ENCODE results near the gene MALRD1.

MALRD1 gene

DNA sequence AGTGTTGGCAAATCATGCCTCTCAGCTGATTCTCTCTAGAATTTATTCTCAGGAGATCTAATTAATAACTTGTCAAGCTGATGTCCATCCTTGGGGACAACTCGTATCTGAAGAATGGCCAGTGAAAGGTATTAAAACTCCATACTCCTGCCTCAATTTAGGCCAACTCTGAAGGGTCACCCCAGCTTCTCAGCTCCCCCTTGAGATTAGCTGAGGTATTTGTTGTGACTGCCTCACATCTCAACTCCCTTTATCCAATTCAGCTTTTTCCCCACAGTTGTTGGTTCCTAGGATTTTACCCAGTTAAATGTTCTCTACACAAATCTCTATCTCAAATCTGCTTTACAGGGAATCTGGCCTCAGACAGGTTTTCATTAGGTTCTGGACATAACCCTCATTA is 182.4 kb downstream of the MALRD1 start:
- DNase-seq, result no peak

DNA sequence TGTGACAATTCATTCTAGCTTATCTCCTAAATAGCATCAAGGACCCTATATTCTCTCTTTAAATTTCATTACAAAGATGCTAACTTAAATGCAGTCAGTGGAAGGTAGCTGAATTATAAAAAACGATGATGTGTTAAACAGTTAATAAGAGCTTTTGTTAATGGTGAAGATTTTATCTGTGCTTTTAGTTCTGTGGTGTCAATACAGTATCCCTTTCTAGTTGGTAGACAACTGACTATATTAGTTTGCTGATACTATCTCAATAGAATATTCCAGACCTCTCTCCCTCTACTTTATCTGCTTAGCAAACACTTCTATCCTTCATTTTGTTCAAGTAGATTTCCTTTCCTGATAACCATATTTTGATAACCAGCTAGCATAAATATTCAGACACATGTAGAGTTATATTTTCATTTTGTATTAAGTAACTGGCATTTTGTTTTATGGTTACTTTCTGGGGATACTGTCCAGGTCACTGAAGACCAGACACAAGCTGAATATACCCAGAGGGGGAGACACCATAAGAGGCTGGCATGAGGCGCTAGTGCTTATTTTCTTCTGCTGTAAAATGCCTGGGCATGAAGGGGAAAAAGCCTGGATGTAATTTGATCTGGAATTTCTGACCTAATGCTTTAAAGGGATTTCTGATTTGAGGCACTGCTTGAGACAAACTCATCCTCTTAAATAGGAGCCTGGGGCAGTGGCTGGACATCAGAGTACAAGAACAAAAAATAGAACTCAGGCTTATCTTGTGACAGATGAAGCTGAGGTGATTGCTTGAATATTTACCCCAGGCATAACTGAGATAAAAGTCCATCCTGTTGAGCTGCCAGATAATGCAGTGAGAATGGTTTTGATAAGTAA is 197.5 kb downstream of the MALRD1 start:
- no peak for DNase-seq

DNA sequence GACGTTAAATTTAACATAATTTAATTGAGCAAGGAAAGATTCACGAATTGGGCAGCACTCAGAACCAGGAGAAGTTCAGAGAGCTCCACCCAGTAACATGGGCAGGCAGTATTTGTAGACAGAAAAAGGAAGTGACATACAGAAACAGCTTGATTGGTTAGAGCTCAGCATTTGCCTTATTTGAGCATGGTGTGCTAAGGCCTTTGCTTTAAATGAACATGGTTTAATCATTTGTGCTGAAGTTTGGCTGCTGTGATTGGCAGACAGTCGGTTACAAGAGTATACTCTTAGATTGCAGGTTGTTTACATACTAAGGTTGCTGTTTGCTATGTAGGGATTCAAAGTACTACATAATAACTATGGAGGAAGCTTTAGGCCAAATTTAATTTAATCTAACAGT is 199.2 kb downstream of the MALRD1 start:
- DNase-seq, result no peak

DNA sequence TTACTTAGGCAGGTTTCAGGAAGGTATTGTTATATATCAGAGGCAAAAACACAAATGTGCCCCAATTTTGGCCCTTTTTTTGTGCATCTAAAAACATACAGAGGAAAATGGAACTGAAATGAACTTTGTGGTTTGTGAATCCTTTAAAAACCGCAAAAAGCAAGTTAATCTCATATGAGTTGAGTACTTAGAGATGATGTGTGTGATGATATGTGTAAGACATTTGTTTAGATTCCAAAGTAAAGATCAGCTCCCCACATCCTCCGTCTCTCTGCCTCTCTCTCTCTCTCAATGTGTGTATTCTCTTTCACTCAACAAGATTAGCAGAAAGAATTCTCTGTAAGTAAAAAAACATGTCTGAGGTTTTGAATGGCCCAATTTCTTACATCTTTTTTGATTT is 201.9 kb downstream of the MALRD1 start:
- DNase-seq, result no peak

DNA sequence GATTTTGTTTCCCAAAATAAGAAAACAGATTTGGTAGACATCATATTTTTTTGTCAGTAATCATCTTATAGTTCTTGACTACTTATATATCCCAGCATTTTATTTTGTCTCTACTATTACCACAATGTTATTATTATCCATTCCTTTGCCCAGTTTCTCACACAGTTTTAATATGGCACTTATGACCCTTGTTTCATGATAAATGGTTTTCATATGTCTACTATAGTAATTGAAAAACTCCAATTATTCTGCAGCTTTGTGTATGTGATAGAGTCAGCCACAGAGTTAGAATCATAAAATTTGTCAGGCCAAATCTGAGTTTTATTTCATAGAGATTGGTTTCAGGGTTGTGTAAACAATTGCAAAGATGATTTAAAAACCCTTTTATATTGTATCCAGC is 203.9 kb downstream of the MALRD1 start:
- DNase-seq, result no peak

DNA sequence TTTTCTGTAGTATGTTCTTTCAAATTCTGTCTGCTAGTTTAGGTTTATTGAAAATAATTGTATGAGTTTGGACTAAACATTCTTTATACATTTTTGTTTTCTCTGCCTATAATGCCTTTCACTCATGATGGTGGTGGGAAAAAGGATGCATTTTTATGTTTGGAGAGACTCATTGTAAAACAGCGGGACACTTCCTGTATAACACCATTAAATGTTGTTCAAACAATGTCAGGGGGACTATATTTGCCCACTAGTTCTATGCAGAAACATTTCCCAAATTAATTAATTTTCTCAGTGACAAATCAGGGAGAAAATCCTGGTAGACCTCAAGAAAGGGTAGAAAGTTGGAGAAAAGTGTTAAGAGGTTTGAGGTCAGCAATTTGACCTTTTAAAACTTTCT is 207.7 kb downstream of the MALRD1 start:
- DNase-seq, result no peak

DNA sequence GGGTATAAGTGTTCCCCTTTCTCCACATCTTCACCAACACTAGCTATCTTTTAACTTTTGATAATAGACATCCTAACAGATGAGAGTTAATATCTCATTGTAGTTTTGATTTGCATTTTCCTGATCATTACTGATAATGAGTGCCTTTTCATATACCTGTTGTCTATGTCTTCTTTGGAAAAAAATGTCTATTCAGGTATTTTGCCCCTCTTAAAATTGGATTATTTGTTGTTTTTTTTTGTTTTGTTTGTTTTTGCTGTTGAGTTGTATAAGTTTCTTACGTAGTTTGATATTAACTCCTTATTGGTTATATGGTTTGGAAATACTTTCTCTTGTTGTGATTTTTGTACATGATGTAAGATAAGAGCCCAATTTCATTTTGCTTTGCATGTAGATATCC is 214.7 kb downstream of the MALRD1 start:
- no peak for DNase-seq

DNA sequence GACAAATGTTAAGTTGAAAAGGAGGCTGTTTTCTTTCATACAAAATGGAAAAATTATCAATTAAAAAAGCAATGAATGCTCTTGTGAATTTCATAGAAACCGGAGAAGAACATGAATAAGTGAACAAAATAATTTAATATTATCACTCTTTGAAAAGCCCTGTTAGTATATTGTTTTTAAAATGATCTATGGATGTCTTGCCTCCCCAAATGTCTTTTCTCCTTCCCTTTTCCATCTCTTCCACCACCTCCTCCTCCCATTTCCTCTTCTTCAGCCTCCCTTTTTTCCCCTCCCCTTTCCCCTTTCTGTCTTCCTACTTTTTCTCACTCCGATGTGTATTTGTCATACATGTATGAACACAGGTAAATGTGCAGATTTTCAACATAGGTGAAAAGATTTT is 234.7 kb downstream of the MALRD1 start:
- DNase-seq, result no peak

DNA sequence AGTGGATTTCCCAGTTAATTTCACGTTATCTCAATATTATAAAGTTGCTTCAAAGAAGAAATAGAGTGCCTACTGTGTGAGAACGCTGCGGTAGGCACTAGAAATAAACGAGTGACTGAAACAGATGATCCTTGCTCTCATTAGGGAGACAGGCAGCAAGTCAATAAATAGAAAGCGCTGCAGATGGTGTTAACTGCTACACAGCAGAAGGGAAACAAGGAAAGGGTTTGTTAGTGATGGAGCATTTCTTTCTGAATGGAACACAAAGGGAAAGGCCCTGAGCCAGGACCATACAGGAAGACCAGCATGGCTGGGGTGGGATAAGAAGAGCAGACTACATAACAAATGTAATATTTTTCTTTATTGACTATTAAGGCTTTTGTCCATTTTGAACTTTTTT is 235.2 kb downstream of the MALRD1 start:
- DNase-seq, result no peak

DNA sequence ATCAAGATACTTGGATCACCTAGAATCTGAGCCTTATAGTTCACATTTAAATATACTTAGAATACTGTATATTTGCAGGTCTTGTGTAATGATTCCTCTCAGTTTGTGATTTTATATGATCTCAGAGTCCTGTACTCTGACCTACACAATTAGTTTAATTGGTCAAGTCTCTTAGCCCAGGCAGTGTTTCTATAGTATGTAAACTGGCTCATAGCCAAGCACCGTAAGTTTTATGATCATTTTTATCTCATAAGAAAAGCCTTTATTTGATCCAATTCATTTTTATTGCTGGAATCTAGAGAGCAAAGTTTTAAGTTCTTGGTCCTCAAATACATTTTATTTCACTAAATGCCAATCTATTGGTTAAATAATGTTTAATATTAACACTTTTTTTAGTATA is 242.2 kb downstream of the MALRD1 start:
- DNase-seq, result no peak

DNA sequence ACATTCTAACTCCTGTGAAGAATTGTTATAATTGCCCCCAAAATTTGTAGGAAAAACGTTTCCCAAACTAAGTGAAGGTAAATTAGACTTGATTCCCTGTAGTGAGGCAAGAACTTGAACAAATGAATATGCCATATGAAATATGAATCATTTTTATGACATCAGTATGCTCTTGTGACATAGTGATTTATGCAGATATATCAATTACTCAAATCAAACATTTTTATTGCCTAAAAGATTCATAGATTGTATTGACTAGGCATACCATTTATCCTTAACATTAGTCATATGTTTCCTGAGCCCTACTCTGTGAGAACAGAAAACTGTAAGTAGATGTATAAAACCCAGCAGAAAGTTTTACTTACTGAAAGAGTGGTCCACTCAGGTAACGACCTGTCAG is 245.6 kb downstream of the MALRD1 start:
- no peak for DNase-seq

DNA sequence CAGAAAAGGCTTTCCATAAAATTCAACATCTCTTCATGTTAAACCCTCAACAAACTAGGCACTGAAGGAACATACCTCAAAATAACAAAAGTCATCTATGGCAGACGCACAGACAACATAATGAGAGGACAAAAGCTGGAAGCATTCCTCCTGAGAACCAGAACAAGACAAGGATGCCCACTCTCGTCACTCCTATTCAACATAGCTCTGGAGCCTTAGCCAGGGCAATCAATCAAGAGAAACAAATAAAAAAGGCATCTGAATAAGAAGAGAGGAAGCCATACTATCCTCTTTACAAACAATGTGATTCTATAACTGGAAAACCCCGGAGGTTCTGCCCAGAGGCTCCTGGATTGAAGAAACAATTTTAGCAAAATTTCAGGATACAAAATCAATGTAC is 251.0 kb downstream of the MALRD1 start:
- DNase-seq, result no peak

DNA sequence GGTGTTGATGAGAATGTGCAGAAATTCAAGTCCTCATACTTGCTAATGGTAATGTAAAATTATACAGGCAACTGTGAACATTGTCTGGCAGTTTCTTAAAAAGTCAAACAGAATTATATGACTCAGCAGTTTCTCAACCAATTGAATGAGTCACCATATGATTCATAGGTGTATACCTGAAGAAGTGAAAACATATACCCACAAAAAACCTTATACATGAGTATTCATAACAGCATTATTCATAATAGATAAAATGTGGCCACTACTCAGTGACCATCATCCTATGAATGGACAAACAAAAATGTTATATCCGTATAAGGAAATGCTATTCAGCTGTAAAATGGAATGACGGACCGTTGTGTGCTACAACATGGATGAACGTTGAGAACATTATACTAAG is 253.5 kb downstream of the MALRD1 start:
- DNase-seq, result no peak

DNA sequence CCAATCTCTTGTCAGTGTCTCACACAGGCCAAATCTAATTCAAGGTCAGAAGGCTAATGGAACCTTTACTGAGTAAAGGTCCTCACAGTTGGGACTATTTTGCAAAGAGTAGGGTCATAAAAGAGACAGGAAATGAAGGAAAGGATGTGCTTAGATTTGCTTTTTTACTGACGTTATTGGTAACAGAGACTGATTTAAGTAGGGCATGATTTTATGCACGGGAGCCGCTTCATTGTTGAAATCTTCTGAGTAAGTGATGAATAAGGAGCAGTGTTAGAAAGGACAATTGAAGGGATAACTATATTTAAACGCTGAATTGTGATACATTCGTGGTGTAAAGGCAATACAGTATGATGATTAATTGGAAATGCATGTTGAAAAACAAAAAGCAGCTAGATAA is 261.5 kb downstream of the MALRD1 start:
- DNase-seq, result no peak

DNA sequence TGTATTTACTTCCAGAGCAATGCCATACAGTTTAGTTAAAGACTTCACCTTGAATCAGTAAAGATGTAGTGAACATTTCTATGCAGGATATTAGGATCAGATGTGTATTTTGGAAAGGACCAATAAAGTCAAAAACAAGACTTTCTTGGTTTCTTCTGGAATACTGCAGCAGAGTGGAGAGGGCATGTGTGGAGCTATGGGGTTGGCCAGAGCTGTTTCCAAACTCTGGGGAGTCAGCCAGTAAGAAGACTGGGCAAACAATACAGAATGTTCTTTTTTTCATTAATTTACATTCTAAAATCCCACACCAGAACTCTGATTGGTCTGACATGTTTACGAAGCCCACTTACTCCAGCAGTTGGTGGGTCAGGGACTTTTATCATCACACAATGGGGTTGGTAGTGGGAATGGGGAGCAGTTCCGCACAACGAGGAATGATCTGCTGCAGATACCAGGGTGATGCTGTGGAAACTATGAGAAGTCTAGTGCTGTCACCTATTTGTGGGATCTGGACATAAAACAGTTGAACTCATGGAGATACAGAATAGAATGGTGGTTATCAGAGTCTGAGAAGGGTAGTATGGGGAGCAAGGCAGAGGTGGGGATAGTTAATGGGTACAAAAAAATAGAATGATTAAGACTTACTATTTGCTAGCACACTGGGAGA is 267.7 kb downstream of the MALRD1 start:
- DNase-seq, result no peak

DNA sequence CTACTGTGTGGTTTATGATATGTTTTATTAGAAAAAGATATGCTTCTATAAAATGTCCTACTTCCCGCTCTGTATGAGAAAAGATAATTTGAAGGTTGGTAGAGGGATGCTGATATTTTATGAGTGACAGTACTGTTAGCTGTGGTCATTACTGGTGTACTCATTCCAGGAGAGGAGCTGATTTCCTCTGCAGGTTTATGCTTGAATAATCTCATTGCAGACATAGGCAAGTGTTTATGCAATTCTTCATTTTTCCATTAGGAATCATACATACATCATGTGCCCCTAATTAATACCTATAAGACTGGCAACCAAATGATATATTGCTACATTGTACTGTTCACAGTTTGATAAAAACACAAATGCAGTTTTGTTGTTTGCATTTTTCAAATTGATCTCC is 269.4 kb downstream of the MALRD1 start:
- no peak for DNase-seq

DNA sequence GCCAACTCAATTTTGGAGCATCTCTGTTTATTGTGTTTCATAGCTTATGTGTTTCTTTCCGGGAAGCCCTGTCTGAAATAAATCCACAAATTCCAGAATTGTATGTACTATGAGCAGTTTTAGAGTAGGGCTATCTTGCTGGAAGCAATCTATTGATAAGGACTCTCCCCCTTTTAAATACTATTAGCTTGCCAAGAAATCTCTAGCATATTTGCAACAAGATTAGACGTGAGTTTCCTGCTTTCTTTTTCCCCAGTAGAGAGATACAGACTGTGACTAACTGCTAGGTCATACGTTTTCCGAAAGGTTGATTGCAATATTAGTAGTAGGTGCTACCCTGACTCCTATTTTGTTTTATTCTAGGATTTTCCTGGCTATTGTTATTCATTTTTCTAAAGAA is 277.0 kb downstream of the MALRD1 start:
- DNase-seq, result no peak

DNA sequence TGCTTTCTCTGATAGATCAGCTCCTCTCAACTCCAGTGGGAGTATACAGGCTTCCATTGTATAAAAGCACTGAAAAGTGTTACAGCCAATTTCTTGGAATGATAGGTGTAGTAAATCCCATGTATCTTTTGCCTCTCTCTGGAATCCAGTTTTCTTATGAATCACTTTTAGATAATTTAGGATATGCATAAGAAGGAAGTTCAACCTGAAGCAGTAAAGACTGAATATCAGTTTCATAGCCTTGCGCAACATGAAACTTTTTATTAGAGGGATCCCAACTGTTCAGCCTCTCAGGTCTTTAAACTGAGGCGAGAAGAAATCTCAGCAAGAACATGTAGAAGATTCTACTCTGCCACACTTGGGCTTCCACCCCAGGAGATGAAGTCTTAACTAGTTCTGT is 280.0 kb downstream of the MALRD1 start:
- DNase-seq, result no peak

DNA sequence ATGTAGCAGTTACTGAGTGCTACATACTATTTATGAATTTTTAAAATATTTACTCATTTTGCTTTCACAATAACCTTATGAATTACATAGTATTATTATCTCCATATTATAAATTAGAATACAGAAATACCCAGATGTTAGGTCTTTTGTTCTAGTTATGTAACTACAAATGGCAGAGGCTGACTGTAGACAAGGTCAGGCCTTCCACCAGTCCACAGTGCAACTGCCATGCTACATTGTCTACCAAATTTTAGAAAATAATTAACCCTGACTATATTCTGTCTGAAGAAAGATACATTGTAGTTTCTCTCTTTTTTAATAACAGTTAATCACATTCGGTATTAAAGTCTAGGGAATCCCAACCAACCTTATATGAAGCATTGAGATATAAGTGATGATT is 280.9 kb downstream of the MALRD1 start:
- DNase-seq, result no peak

DNA sequence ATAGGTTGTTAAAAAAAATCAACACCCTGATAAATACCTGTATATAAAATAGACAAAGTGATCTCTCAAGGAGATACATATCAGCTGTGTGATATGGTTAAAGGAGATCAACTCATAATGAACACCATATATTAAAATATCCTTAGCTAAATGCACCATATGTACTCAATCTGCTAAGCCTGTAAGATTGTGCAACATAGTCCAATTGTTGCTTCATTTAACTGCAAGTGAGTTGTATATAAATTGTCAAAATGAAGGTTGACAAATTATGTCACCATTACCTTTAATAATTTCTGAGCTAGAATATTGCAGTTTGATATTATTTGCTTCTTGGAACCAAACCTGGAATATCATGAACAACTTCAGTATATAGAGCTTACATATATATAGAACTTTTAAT is 283.7 kb downstream of the MALRD1 start:
- DNase-seq, result no peak

DNA sequence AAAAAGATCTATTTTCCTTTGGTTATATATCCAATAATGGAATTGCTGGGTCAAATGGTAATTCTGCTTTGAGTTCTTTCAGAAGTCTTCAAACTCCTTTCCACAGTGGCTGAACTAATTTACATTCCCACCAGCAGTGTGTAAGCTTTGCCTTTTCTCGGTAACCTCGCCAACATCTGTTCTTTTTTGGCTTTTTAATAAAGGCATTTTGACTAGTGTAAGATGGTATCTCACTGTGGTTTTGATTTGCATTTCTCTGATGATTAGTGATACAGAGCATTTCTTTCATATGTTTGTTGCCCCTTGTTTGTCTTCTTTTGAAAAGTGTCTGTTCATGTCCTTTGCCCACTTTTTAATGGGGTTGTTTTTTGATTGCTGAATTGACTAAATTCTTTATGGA is 285.0 kb downstream of the MALRD1 start:
- no peak for DNase-seq

DNA sequence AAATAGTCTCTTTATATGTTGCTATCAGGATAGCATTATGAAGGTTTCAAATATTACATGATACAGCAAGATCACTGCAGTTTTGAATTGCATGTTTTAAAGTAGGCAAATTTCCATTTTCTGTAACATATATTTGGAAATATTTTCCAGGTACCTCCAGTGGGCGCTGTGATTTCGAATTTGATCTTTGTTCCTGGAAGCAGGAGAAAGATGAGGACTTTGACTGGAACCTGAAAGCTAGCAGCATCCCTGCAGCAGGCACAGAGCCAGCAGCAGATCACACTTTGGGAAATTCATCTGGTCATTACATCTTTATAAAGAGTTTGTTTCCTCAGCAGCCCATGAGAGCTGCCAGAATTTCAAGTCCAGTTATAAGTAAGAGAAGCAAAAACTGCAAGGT is 299.0 kb downstream of the MALRD1 start:
- DNase-seq, result no peak

DNA sequence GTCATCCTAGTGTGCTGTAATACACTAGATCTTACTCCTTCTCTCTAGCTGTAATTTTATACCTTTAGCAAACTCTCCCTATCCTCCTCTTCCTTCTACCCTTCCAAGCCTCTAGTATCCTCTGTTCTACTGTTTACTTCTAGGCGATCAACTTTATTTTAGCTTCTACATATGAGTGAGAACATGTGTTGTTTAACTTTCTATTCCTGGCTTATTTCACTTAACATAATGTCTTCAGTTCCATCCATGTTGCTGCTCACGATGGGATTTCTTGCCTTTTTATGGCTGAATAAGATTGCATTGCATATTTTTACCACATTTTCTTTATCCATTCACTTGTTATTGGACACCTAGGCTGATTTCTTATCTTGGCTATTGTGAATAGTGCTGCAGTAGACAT is 318.6 kb downstream of the MALRD1 start:
- DNase-seq, result no peak

DNA sequence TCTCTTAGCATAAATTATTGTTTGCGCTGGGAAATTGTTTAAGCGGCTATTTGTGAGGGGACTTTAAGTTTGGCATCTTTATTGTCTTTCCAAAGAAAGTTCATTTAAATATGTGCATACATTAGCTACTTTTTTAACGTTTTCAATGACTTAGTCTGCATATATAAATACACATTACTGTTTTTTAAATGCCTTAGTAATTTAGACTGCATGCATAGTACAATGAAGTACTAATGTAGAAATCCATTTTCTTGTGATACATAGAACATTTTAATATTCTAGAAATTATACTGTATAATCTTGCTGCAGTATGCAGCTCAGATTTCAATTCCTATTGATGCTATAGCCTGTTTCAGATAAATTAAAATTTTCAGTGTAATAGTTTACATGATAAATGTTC is 325.4 kb downstream of the MALRD1 start:
- DNase-seq, result no peak

Data from stimulated activated CD4-positive, alpha-beta T cell treated with anti-CD3 and anti-CD28 coated beads, Interleukin-4, amount 100 ng/mL, for 4 hours (primary cell).